ENCODE data around the gene FRRS1L.

- no peak for TF ChIP-seq CTCF (IDR thresholded peaks at IDR 0.05)
- TF ChIP-seq POLR2AphosphoS5 (IDR thresholded peaks at IDR 0.05): no peak
These were observed 84.9 kb downstream of the FRRS1L start for GRCh38 chr9:109082091-109082620.
